NCI-H446 (cell line): ENCODE data around the gene HNRNPUL1.
A peak's percentile ranks its signal among the peaks of the same experiment; 100 is the strongest.
"Not testable (repeated sequence)": the region's sequence is repeated elsewhere in the genome, so short reads cannot be mapped to it uniquely, and the experiment has no call there.

Experiments
- DNase-seq, 2 experiments: peaks; one replicate each; lab custom pipeline; 2025; lab: John Stamatoyannopoulos, UW

The HNRNPUL1 gene

DNA sequence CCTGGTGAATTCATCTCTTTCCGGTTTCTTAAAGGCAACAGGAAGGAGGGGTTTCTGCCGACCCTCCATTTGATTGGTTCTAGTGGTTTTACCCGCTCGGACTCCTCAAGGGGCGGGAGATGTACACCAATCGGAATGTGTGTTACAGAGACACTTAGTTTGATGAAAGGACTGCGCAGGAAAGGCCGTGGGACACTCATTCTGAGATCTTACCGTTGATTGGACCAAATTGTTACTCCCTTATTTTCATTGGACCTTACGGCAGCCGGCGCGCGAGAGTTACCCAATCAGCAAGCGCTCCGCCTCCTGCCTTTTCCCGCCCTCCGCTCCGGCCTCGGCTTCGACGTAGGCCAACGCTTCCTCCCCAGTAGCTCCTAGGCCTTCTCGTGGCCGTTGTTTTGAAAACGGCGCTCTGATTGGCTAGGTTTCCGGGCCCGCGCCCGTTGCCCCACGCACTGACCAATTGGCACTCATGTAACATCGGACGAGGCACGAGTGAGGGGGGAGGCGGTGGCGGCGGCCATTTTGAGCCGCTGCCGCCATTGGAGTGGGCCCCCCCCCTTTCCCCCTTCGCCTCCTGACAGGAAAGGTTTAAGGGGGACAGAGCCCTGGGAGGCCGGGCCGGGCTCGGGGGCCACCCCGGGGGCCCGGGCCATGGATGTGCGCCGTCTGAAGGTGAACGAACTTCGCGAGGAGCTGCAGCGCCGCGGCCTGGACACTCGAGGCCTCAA is at the start of gene HNRNPUL1:
Gene HNRNPUL1, plus strand, starts transcription at position 523 of the 731 bp plus-strand sequence. Its CDS starts 132 bp downstream, at position 655.
- peak; percentile 100 for DNase-seq

GRCh38 chr19:41217741-41218140 is 46.4 kb upstream of the HNRNPUL1 start:
- DNase-seq: no peak

DNA sequence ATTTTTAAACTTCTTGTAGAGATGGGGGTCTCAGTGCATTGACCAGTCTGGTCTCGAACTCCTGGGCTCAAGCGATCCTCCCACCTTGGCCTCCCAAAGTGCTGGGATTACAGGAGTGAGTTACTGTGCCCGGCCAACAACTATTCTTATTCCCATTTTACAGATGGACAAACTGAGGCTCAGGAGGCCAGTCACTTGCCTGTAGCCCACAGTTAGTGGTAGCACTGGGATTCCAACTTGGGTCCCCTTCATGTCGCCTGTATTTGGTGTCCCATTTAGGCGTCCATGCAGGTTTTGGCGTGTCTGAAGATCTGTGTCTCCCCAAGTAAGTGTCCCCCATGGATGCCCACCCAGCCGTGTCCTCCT is 45.9 kb upstream of the HNRNPUL1 start:
- DNase-seq: no peak

GRCh38 chr19:41218615-41219507 is 45.3 kb upstream of the HNRNPUL1 start, which contains the start of gene AXL:
Gene AXL (plus strand): TSS chr19:41219223. CDS start chr19:41219393, 170 bp downstream.
- DNase-seq: no peak

- no peak for DNase-seq
Measured at GRCh38 chr19:41219924-41220567, 44.1 kb upstream of the HNRNPUL1 start.

DNA sequence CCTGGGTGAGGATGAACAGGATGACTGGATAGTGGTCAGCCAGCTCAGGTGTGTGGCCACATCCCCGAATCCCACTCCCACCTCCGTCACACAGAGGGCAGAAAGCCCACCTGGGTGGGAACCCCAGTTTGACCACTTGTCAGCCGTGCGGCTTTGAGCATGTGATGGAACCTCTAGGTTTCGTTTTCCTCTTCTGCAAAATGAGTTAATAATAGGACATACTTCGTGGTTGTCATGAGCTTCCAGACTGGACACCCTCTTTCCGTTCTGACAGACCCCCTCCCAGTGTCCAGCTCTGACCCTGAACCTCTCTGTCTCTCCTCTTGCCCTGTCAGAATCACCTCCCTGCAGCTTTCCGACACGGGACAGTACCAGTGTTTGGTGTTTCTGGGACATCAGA is 43.4 kb upstream of the HNRNPUL1 start:
- no peak for DNase-seq

DNA sequence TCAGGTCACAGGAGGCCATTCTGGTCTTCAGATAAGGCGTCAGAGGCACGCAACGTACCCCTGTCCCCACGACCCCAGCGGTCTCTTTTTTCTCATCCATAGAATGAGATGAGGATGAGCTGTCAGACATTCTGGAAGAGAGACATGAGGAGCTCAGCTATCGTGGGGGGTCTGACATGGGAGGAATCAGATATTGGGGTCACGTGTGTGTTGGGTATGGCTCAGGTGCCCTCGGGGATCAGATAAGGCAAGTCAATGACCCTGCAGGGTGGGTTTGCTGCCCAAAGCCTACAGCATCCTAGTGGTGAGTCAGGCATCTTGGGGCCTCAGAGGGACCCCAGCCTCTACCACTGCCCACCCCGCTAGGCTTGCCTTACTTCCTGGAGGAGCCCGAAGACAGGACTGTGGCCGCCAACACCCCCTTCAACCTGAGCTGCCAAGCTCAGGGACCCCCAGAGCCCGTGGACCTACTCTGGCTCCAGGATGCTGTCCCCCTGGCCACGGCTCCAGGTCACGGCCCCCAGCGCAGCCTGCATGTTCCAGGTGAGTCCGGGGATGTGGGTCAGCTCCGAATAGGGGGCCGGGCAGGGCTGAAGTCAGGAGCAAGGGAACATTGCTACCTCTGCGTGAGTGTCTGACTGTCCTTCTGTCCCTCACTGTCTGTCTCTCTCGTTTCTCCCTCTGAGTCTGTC is 42.5 kb upstream of the HNRNPUL1 start:
- no peak for DNase-seq

DNA sequence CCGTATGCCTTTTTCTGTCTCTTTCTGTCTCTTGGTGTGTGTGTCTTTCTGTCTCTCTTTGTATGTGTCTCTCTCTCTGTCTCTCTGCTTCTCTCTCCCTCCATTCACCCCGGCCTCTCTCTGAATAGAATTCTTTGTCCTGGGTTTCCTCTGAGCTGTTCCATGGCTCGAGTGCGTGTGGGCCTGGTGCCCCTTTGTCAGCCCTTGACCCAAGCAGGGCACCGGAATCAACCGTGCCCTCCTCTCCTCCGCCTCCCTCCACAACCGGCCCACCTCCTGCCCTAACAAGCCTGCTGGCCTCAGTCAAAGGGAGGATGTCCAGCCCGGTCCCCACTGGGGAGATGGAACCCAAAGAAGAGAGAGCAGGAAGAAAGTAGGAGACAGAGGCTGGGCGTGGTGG is 41.9 kb upstream of the HNRNPUL1 start:
- no peak for DNase-seq

GRCh38 chr19:41223431-41224234 is 40.5 kb upstream of the HNRNPUL1 start:
- DNase-seq: no peak

DNA sequence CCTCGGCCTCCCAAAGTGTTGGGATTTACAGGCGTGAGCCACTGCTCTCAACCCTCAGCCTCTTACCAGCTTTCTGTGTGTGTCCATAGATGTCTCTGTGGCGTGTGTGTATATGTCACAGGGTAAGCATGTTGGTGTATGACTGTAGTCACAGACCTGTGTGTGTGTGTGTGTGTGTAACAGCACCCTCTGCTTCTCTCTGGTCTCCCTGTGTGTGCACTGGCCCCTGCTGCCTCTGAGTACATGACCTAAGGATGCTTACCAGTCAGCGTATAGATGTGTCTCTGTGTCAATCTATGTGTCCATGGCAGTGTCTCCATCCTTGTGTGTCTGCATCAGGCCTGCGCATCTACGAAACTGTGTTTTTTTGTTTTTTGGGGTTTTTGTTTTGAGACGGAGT is 39.5 kb upstream of the HNRNPUL1 start:
- DNase-seq: no peak

- DNase-seq: no peak
Measured at GRCh38 chr19:41225238-41226052, 38.7 kb upstream of the HNRNPUL1 start.

- DNase-seq: no peak
Measured at GRCh38 chr19:41226053-41226873, 37.9 kb upstream of the HNRNPUL1 start.

DNA sequence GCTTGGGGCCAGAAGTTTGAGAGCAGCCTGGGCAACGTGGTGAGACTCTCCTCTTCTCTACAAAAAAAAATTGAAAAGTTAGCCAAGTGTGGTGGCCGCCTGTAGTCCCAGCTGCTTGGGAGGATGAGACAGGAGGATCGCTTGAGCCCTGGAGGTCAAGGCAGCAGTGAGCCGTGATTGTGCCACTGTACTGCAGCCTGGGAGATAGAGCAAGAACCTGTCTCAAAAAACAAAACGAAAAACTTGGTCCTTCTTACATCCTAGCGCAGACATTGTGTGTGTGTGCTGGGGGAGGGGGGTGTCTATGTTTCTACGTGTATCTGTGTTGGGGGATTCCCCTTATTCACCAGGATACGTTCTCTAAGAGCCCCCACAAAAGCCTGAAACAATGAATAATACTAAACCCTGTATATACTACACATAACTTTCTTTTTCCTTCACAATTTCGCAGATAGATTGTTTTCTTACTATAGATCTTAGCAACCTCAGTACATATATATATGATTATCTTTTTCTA is 37.2 kb upstream of the HNRNPUL1 start:
- no peak for DNase-seq

- no peak for DNase-seq
Measured at GRCh38 chr19:41228486-41228885, 35.7 kb upstream of the HNRNPUL1 start.

- DNase-seq: not testable (repeated sequence)
Measured at GRCh38 chr19:41229338-41229737, 34.8 kb upstream of the HNRNPUL1 start.

GRCh38 chr19:41230067-41230857 is 33.9 kb upstream of the HNRNPUL1 start:
- no peak for DNase-seq

GRCh38 chr19:41232686-41233085 is 31.5 kb upstream of the HNRNPUL1 start:
- no peak for DNase-seq

- DNase-seq: no peak
Measured at GRCh38 chr19:41233748-41234240, 30.4 kb upstream of the HNRNPUL1 start.
